Endothelial cell of umbilical vein (primary cell): Measurements from ENCODE around the gene OR2H2. TPM values are rescaled to one million over a fixed set of nuclear protein-coding genes. Genes with fewer than 3 reads are reported as not detected.

Source experiments
- BruUV-seq: library from RNA; stranded (reverse); fragments of 400-500 nt; replicated peaks from 2 replicates; lab custom pipeline; 2021; lab: Mats Ljungman, UMichigan
- CTCF ChIA-PET: fragments of 300-600, 350-600 bp; sonication (Branson Sonifier 250); formaldehyde crosslinking; loops from one replicate; lab custom pipeline; 2021; ENCODE audit warnings: antibody characterized with exemption, inconsistent platforms; lab: Charles Lee
- POLR2A ChIA-PET: fragments of 300-600, 350-600 bp; sonication (Branson Sonifier 250); formaldehyde crosslinking; loops from one replicate; lab custom pipeline; 2021; ENCODE audit warnings: antibody characterized with exemption, inconsistent platforms; lab: Charles Lee
- DNase-seq: peaks from one replicate; pipeline ENCODE4 v3.0.0-alpha.2; 2011; ENCODE audit warnings: low read depth, low spot score
- FAIRE-seq: peaks from 2 replicates; lab custom pipeline; 2011; peaks lifted over from hg19 to GRCh38; lab: Jason Lieb, UNC
- H2AFZ ChIP-seq: 2 replicates; pipeline ENCODE4 v1.6.0; 2012; ENCODE audit warnings: low read depth, low read length, control low read depth, inconsistent platforms
- H3K27ac ChIP-seq: 2 replicates; pipeline ENCODE4 v1.5.1; 2011; ENCODE audit warnings: low read depth, mild to moderate bottlenecking, control low read depth, low read length, moderate library complexity; ENCODE audit not compliant: insufficient read depth
- H3K27me3 ChIP-seq, 2 experiments: 2 replicates each; pipeline versions ENCODE4 v1.6.0 to v1.6.1; 2011; ENCODE audit warnings: low read length in 2 of 2, mixed read lengths in 1 of 2; ENCODE audit not compliant: control insufficient read depth in 2 of 2, insufficient read depth in 2 of 2
- H3K36me3 ChIP-seq, 2 experiments: 2 replicates in 1 of 2; 3 replicates in 1 of 2; pipeline ENCODE4 v1.5.1; 2011; ENCODE audit warnings: low read length in 2 of 2, mild to moderate bottlenecking in 1 of 2, moderate library complexity in 1 of 2; ENCODE audit not compliant: control insufficient read depth in 2 of 2, insufficient read depth in 2 of 2; ENCODE audit errors: extremely low read depth in 1 of 2
- H3K4me1 ChIP-seq: 3 replicates; pipeline ENCODE4 v1.5.1; 2011; ENCODE audit warnings: mild to moderate bottlenecking, low read length; ENCODE audit not compliant: control insufficient read depth, insufficient read depth; ENCODE audit errors: extremely low read depth
- H3K4me2 ChIP-seq: 2 replicates; pipeline ENCODE4 v1.6.1; 2011; ENCODE audit warnings: low read length, control low read depth, mixed read lengths; ENCODE audit not compliant: insufficient read depth
- H3K4me3 ChIP-seq, 3 experiments: fragments of 200-600 bp in 1 of 3; sonication (generic), shearing (Covaris generic) in 1 of 3; replicated peaks in 1 of 3; 2 replicates each; pipeline ENCODE4 v1.5.1; 2011 to 2016; ENCODE audit warnings: control low read depth in 3 of 3, low read length in 3 of 3, mild to moderate bottlenecking in 2 of 3, inconsistent platforms in 1 of 3, low read depth in 1 of 3, moderate library complexity in 1 of 3; ENCODE audit not compliant: insufficient read depth in 1 of 3
- H3K79me2 ChIP-seq: 2 replicates; pipeline ENCODE4 v1.6.0; 2012; ENCODE audit warnings: low read length, inconsistent platforms; ENCODE audit not compliant: control insufficient read depth, insufficient read depth
- H3K9ac ChIP-seq: replicated peaks from 2 replicates; pipeline ENCODE3; 2011; ENCODE audit warnings: low read length, control low read depth; ENCODE audit not compliant: insufficient read depth; ENCODE audit errors: extremely low read depth
- H3K9me1 ChIP-seq: replicated peaks from 3 replicates; pipeline ENCODE4 v1.6.0; 2011; ENCODE audit warnings: mild to moderate bottlenecking, low read length; ENCODE audit not compliant: control insufficient read depth, insufficient read depth; ENCODE audit errors: extremely low read depth
- H3K9me3 ChIP-seq: replicated peaks from 2 replicates; pipeline ENCODE4 v1.5.1; 2012; ENCODE audit warnings: low read length, inconsistent platforms; ENCODE audit not compliant: control insufficient read depth, insufficient read depth
- H4K20me1 ChIP-seq: replicated peaks from 2 replicates; pipeline ENCODE3; 2011; ENCODE audit warnings: mild to moderate bottlenecking, low read length; ENCODE audit not compliant: control insufficient read depth, insufficient read depth; ENCODE audit errors: extremely low read depth
- EZH2 ChIP-seq: IDR thresholded peaks from 2 replicates; pipeline ENCODE4 v1.6.1; 2012; ENCODE audit warnings: borderline replicate concordance, low read depth, mild to moderate bottlenecking, moderate library complexity, low read length, inconsistent platforms; ENCODE audit not compliant: severe bottlenecking
- FOS ChIP-seq: IDR thresholded peaks from 2 replicates; pipeline ENCODE4 v1.6.1; 2011; ENCODE audit warnings: mild to moderate bottlenecking, low read length, moderate library complexity, borderline replicate concordance; ENCODE audit not compliant: insufficient read depth
- GATA2 ChIP-seq: IDR thresholded peaks from 2 replicates; pipeline ENCODE4 v1.7.0; 2011; ENCODE audit warnings: low read depth, mild to moderate bottlenecking, moderate library complexity, mixed read lengths, low read length; ENCODE audit not compliant: insufficient read length, insufficient read depth
- JUN ChIP-seq: IDR thresholded peaks from 2 replicates; pipeline ENCODE4 v1.6.1; 2011; ENCODE audit warnings: borderline replicate concordance, low read depth; ENCODE audit not compliant: insufficient read length, insufficient read depth
- MYC ChIP-seq: IDR thresholded peaks from one replicate; pipeline ENCODE4 v1.6.1; 2011; ENCODE audit warnings: mild to moderate bottlenecking, low read depth, low read length
- POLR2A ChIP-seq: IDR thresholded peaks from 2 replicates; pipeline ENCODE4 v1.6.1; 2012; ENCODE audit warnings: low read depth, mild to moderate bottlenecking, control low read depth, low read length
- POLR2AphosphoS5 ChIP-seq: IDR thresholded peaks from 2 replicates; pipeline ENCODE4 v1.6.1; 2012; ENCODE audit warnings: low read depth, mild to moderate bottlenecking, control low read depth, low read length, moderate library complexity; ENCODE audit not compliant: insufficient read depth
- dilution Hi-C: fragments of 300-500 bp; cut with MboI; formaldehyde crosslinking; loops from one replicate; pipeline ENCODE4 v1.15.0; 2019; ENCODE audit warnings: low sequenced_read_pairs; ENCODE audit not compliant: extremely low pct_ligation_motif_present
- intact Hi-C: fragments of 100-400 bp; cut with micrococcal nuclease; formaldehyde crosslinking; loops from one replicate; pipeline ENCODE4 v1.10.0; 2022
- polyA plus RNA-seq, 4 experiments: library from polyadenylated mRNA; depleted of rRNA in 3 of 4; stranded (reverse) in 3 of 4; unstranded in 1 of 4; fragments of >200 nt; gene quantifications; 2 replicates each; pipeline versions ENCODE4 v1.2.1 to v1.2.3, GENCODE V29; 2011 to 2012; ENCODE audit warnings: missing spikeins in 1 of 4
- total RNA-seq: library from RNA; stranded (reverse); gene quantifications from 2 replicates; pipeline ENCODE4 v1.2.3, GENCODE V29; 2021
- TF ChIP-seq, protein P1 (sequence below), 2 donors: IDR thresholded peaks; 1 replicate in 1 of 2; 2 replicates in 1 of 2; pipeline ENCODE4 v1.5.1; 2011; ENCODE audit warnings: low read length in 2 of 2, mild to moderate bottlenecking in 2 of 2, moderate library complexity in 2 of 2, control low read depth in 1 of 2, inconsistent platforms in 1 of 2, low read depth in 1 of 2; ENCODE audit not compliant: insufficient read depth in 1 of 2; ENCODE audit errors: extremely low read depth in 1 of 2
- TF ChIP-seq, protein P2 (sequence below): IDR thresholded peaks from 2 replicates; pipeline ENCODE4 v1.6.1; 2011; ENCODE audit not compliant: insufficient read depth, insufficient read length

The OR2H2 gene
- total and polyA plus RNA-seq, 2 donors (not counting 3 experiments of a cell fraction or from before 2014, with no cell fraction given), result not detected

DNA sequence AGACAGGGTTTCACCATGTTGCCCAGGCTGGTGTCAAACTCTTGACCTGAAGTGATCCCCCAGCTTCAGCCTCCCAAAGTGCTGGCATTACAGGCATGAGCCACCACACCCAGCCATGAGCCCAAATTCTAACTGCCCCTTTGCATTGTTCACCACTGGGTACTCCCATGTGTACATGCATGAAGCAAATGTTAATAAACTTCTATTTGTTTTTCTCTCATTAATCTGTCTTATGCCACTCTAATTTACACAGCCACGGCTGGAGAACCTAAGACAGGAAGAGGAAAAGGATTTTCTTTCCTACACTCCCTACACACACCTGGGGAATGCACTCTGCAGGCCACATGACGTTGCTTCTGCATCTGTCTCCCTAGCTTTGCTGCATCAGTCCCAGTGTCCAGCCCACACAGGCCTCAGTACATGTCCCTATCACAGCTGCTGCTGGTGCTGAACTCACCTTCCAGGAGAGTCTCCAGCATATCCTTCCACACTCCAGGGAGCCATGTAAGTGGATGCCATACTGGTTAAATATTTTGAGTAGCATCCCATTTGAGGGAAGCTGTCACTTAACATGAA is 13.3 kb downstream of the OR2H2 start:
- Histone ChIP-seq H3K9me3 (no peaks in the 10 kb centered on the region), H3K4me2 (no peak overlapping the region), H3K36me3 (no peaks in the 10 kb centered on the region), H3K27me3 (no peaks in the 10 kb centered on the region), H3K27ac (no peak overlapping the region), H3K9me1 (no peaks in the 10 kb centered on the region), H3K79me2 (no peaks in the 10 kb centered on the region), H2AFZ (no peak overlapping the region), H4K20me1 (no peaks in the 10 kb centered on the region), H3K4me1 (no peaks in the 10 kb centered on the region), H3K9ac (no peak overlapping the region), H3K4me3 (no peak overlapping the region)
- FAIRE-seq (no peak), DNase-seq (no peak)
- dilution Hi-C loops, result no loop called here
- no TSS peak for BruUV-seq
- CTCF ChIA-PET, result no interaction called here
- TF ChIP-seq MYC (no peak), GATA2 (no peak), POLR2A (no peak), JUN (no peak), EZH2 (no peak), POLR2AphosphoS5 (no peak), FOS (no peak)
- TF ChIP-seq, protein P1, sequence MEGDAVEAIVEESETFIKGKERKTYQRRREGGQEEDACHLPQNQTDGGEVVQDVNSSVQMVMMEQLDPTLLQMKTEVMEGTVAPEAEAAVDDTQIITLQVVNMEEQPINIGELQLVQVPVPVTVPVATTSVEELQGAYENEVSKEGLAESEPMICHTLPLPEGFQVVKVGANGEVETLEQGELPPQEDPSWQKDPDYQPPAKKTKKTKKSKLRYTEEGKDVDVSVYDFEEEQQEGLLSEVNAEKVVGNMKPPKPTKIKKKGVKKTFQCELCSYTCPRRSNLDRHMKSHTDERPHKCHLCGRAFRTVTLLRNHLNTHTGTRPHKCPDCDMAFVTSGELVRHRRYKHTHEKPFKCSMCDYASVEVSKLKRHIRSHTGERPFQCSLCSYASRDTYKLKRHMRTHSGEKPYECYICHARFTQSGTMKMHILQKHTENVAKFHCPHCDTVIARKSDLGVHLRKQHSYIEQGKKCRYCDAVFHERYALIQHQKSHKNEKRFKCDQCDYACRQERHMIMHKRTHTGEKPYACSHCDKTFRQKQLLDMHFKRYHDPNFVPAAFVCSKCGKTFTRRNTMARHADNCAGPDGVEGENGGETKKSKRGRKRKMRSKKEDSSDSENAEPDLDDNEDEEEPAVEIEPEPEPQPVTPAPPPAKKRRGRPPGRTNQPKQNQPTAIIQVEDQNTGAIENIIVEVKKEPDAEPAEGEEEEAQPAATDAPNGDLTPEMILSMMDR (IDR thresholded peaks at IDR 0.05; ENCODE audit: extremely low read depth in 1 of 2, insufficient read depth in 1 of 2, low read depth in 1 of 2, low read length in 2 of 2), result no peak
- TF ChIP-seq, protein P2, sequence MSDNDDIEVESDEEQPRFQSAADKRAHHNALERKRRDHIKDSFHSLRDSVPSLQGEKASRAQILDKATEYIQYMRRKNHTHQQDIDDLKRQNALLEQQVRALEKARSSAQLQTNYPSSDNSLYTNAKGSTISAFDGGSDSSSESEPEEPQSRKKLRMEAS, result no peak
- POLR2A ChIA-PET, result no interaction called here
- intact Hi-C loops, result no loop called here
